Upper lobe of left lung (tissue), 4 donors: ENCODE results near the gene TSPAN11.

Source experiments
- POLR2A ChIP-seq, 4 donors: fragments of 450-650 bp; IDR thresholded peaks; one replicate each; pipeline ENCODE4 v1.5.1; 2016 to 2017; ENCODE audit warnings: antibody characterized with exemption in 4 of 4, mild to moderate bottlenecking in 2 of 4
- POLR2AphosphoS5 ChIP-seq, 2 donors: sonication (generic); formaldehyde crosslinking; IDR thresholded peaks; one replicate each; pipeline ENCODE4 v1.5.1; 2017; ENCODE audit warnings: antibody characterized with exemption in 2 of 2
- TF ChIP-seq, protein P1 (sequence below), 6 experiments: fragments of 450-650 bp in 4 of 6; fragments of 200-600 bp in 2 of 6; sonication (generic) in 2 of 6; IDR thresholded peaks; one replicate each; pipeline ENCODE4 v1.5.1; 2016 to 2019; ENCODE audit warnings: antibody characterized with exemption in 6 of 6

DNA sequence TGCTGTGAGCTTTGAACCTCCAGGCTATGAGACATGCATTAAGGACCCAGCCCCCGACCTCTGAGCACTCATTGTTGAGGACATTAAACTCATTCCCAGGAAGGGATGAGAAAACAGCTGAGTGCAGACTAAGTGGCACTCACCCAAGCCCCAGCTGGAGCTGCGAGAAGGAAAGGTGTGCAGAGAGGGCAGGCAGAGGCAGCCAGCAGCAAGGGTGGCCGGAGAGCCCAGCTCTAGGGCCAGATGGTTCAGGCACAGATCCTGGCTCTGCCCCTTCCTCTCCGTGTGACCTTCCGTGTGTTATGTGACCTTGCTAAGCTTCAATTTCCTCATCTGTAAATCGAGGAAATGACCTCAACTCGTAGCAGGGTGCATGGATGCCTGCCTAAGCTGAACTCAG, 3.7 kb downstream of the TSPAN11 start:
- TF ChIP-seq, protein P1, sequence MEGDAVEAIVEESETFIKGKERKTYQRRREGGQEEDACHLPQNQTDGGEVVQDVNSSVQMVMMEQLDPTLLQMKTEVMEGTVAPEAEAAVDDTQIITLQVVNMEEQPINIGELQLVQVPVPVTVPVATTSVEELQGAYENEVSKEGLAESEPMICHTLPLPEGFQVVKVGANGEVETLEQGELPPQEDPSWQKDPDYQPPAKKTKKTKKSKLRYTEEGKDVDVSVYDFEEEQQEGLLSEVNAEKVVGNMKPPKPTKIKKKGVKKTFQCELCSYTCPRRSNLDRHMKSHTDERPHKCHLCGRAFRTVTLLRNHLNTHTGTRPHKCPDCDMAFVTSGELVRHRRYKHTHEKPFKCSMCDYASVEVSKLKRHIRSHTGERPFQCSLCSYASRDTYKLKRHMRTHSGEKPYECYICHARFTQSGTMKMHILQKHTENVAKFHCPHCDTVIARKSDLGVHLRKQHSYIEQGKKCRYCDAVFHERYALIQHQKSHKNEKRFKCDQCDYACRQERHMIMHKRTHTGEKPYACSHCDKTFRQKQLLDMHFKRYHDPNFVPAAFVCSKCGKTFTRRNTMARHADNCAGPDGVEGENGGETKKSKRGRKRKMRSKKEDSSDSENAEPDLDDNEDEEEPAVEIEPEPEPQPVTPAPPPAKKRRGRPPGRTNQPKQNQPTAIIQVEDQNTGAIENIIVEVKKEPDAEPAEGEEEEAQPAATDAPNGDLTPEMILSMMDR (IDR thresholded peaks at IDR 0.05), result no peak
- TF ChIP-seq POLR2A (IDR thresholded peaks at IDR 0.05) (no peak), POLR2AphosphoS5 (IDR thresholded peaks at IDR 0.05) (no peak)
